Measurements from ENCODE around the gene SPECC1L.

Gene SPECC1L

GRCh38 chr22:24401931-24402367 lies 131.3 kb downstream of the SPECC1L start:
- DNase-seq: no peak

- no peak for DNase-seq
These were observed 132.0 kb downstream of the SPECC1L start for GRCh38 chr22:24402460-24403192.

GRCh38 chr22:24403346-24403745 lies 132.7 kb downstream of the SPECC1L start:
- DNase-seq: no peak

GRCh38 chr22:24404561-24405275 lies 134.1 kb downstream of the SPECC1L start:
- DNase-seq: no peak

- no peak for DNase-seq
These were observed 135.1 kb downstream of the SPECC1L start for GRCh38 chr22:24405631-24406321.

- no peak for DNase-seq
These were observed 136.0 kb downstream of the SPECC1L start for GRCh38 chr22:24406322-24407277.

GRCh38 chr22:24407278-24407665 lies 136.6 kb downstream of the SPECC1L start:
- DNase-seq: no peak

- DNase-seq: no peak
These were observed 137.3 kb downstream of the SPECC1L start for GRCh38 chr22:24407884-24408283.

GRCh38 chr22:24408630-24409029 lies 138.0 kb downstream of the SPECC1L start:
- no peak for DNase-seq

- no peak for DNase-seq
These were observed 139.1 kb downstream of the SPECC1L start for GRCh38 chr22:24409707-24410106.

- no peak for DNase-seq
These were observed 139.7 kb downstream of the SPECC1L start for GRCh38 chr22:24410110-24410856.

GRCh38 chr22:24411256-24412004 lies 140.8 kb downstream of the SPECC1L start:
- DNase-seq: no peak

- DNase-seq: no peak
These were observed 141.6 kb downstream of the SPECC1L start for GRCh38 chr22:24412274-24412673.

- no peak for DNase-seq
These were observed 142.6 kb downstream of the SPECC1L start for GRCh38 chr22:24413271-24413670.

GRCh38 chr22:24413736-24414385 lies 143.2 kb downstream of the SPECC1L start:
- no peak for DNase-seq

GRCh38 chr22:24414523-24414922 lies 143.9 kb downstream of the SPECC1L start:
- no peak for DNase-seq

- no peak for DNase-seq
These were observed 144.6 kb downstream of the SPECC1L start for GRCh38 chr22:24414984-24415945.

- DNase-seq: no peak
These were observed 145.5 kb downstream of the SPECC1L start for GRCh38 chr22:24416095-24416494.

GRCh38 chr22:24416611-24417010 lies 146.0 kb downstream of the SPECC1L start:
- no peak for DNase-seq
